ENCODE results near the gene CFAP92.

CFAP92 gene

GRCh38 chr3:129004639-129005295, 10.9 kb upstream of the CFAP92 start:
- DNase-seq = no peak

DNA sequence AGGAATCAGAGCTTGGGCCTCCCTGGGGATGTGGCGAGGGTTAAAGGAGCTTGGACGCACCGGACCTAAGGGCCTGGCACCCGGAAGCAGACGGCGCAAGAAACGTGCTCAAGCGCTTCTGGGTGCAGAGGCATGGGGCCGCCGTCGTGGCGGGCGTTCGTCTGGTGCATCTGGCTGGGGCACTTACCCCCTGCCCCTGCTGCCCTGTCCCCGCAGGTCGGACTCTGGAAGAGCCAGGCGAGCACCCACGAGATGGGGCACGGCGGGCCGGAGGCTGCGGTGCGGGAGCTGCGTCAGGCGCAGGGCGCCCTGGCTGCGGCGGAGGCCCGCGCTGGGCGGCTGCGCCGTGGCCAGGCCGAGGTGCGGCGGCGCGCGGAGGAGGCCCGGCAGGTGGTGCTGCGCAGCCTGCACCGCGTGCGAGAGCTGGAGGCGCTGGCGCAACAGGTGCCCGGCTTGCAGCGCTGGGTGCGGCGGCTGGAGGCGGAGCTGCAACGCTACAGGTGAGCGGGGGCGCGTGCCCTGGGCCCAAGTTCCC, 9.8 kb upstream of the CFAP92 start:
- no peak for DNase-seq

GRCh38 chr3:129002573-129003569, 9.0 kb upstream of the CFAP92 start:
- DNase-seq = no peak

DNA sequence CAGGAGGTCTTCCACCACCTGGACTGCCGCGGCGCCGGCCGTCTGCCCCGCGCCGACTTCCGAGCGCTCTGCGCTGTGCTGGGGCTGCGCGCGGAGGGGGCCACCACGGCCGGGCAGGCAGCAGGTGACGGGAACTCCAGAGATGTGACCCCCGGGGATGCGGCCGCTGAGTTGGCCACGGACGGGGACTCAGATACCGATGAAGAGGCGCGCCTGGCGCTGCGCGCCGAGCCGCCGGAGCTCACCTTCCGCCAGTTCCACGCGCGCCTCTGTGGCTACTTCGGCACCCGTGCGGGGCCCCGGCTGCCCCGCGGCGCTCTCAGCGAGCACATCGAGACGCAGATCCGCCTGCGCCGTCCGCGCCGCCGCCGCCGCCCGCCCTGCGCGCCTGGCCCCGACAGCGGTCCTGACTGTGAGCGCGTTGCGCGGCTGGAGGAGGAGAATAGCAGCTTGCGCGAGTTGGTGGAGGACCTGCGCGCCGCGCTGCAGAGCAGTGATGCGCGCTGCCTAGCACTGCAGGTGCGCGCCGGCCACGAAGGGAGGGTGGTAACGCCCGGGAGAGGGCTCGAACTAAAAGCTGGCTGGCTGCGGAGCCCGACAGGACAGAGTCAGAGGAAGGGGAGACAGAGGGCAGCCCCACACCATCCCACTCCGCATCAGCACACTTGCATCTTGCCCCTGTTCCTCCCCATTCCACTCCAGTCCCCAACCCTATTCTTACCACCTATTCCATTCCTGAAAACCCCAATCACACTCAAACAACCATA, 8.1 kb upstream of the CFAP92 start:
- no peak for DNase-seq

- no peak for DNase-seq
Measured at GRCh38 chr3:129001101-129001805, 7.4 kb upstream of the CFAP92 start, which contains the start of gene EFCC1. TSS of gene EFCC1 (plus strand) at chr3:129001304. CDS start at chr3:129001629, 325 bp downstream.

GRCh38 chr3:129000742-129001100, 6.8 kb upstream of the CFAP92 start:
- no peak for DNase-seq

DNA sequence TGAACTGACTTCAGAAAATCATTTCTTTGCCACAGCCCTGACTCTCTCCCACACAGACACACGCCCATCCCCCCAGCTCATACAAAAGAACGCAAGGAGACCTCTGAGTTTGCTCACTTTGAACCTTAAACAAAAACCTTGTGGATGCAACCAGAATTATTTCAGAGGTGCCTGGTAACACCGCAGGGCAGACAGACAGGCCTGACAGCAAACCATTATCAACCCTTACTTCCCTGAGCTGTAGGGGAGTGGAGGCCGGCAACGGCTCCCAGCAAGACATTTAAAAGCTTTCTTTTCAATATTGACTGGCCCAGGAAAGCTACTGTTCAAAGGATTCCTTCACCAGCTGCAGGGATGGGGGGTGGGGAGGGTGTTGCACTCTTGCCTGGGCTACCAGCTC, 5.2 kb upstream of the CFAP92 start:
- DNase-seq = no peak

DNA sequence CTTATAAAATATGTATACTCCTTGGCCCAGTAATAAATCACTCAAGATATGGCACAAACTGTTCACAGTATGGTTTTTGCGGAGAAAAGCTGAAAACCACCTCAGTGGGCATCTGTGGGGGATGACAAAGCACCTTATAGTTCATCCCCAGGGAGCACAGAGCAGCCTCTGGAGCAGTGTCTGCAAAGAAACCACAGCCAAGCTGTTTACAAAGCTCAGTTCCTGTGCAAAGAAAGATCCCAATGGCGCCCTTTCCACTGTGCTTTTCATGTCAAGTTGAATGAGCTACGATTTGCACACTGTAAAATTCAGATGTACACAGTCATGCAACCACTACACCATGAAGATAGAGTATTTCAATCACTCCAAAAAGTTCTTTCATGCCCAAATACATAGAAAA, 4.7 kb upstream of the CFAP92 start:
- DNase-seq = no peak

GRCh38 chr3:128997486-128998133, 3.7 kb upstream of the CFAP92 start:
- no peak for DNase-seq

DNA sequence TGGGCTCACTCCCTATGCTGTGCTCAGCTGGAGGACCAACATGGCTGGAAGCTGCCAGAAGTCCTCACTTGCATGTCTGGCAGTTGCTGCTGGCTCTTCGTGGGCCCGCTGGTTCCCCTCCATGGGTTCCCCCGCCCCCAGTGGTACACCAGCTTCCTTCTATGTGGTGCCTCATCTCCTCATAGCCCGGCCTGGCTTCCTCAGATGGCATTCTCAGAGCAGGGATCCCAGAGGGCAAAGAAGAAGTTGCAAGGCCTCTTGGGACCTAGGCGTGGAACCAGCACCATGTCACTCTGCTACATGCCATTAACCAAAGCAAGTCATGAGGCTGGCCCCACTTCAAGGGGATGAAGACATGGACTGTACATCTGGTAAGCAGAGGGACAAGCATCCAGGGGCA, 2.9 kb upstream of the CFAP92 start:
- DNase-seq = no peak

- DNase-seq = no peak
Measured at GRCh38 chr3:128996200-128996599, 2.3 kb upstream of the CFAP92 start.

GRCh38 chr3:128995737-128996136, 1.9 kb upstream of the CFAP92 start:
- no peak for DNase-seq

GRCh38 chr3:128994581-128995546, 988 bp upstream of the CFAP92 start:
- no peak for DNase-seq

DNA sequence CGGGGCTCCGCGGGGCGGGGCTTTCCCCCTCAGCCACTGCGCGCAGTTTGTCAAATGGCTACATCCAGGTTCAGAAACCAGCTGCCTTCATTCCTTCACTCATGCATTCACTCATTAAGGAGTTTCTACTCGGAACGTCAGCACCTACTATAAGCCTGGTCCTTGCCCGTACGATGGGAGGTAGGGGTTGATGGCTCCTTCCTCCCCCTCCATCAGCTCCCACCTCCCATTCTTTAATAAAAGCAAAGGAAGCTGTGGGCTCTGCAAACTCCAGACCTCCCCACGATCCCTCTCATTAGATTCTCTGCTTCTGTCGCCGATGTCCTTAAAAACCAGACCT, 267 bp upstream of the CFAP92 start:
- no peak for DNase-seq

DNA sequence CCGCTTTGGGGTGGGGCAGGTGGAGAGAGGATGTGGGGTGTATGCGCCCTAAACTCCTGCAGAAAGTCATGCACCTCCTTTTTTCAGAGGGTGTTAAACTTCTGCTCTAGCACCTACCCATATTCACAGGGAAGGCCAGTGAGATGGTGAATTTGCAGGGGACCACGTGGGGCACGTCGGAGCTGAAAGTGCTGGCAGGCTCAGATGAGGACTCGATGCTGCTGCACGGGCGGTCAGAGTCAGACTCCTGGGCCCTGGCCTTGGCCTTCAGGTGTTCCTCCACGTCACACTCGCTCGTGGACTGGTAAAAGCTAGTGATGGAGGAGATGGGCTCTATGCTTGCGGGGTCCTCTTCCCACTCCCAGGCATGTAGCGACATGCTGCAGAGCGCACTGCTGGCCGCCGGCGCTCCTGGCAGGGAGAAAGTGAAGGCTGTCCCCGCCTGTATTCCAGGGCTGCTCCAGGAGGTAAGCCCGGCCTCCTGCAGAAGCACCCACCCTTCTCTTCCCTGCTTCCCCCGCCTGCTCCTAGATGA, 883 bp downstream of the CFAP92 start:
- no peak for DNase-seq

- DNase-seq = no peak
Measured at GRCh38 chr3:128991355-128991895, 2.5 kb downstream of the CFAP92 start.

DNA sequence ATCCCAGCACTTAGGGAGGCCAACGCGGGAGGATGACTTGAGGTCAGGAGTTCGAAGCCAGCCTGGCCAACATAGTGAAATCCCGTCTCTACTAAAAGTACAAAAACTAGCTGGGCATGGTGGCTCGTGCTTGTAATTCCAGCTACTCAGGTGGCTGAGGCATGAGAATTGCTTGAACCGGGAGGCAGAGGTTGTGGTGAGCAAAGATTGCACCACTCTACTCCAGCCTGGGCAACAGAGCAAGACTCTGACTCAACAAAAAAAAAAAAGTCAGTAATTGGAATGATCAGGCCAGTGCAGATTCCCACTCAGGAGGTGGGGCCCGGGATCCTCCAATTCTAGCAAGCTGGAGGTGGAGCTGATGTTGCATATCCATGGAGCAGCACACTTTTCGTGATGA, 5.6 kb downstream of the CFAP92 start:
- no peak for DNase-seq

DNA sequence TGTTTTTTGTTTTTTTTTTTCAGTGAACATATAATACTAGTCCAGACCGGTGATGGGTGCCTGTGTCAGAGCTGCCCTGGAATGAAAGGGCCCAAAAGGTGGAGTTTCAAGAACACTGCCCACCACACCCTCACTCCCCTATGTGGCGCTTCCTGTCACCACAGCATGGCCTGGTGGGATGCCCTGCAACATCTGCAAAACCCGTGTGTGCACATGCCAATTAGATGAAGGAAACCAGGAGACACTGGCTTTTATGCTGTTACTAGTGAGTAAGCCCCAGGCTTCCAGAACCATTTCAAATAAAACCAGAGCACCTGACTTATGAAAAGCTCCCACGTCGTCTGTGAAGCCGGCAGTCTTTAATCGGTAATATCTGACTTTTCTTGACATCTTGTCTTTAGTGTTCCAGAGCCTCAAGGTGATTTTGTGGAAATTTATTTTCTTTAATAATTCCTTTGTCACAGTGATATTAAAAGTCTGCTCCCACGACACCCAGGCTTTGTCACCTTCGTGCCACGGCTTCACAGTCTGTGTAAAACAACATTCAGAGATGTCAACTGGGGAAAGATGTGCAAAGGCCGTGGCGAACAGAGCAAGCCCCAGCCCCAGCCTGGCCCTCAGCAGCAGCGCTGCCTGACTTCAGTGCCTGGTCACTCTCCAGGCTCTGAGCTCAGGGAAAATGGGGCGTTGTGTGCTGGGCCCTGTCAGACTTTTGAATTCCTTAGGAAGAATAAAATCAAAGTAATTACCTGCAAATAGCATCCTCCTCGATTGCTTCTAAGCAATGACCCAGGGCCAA, 6.4 kb downstream of the CFAP92 start:
- no peak for DNase-seq

- no peak for DNase-seq
Measured at GRCh38 chr3:128984596-128984995, 9.3 kb downstream of the CFAP92 start.
